Nephron progenitor cell (in vitro differentiated cells): ENCODE results near the gene SPTBN4.
A peak's percentile ranks its signal among the peaks of the same experiment; 100 is the strongest.

Experiments used
- DNase-seq: peaks from one replicate; pipeline ENCODE4 v3.0.0; 2021
- H3K27ac Mint-ChIP-seq: 2 replicates; pipeline ENCODE4 v1.8.0; 2021; ENCODE audit warnings: mild to moderate bottlenecking, moderate library complexity, mixed read lengths
- H3K27me3 Mint-ChIP-seq: 2 replicates; pipeline ENCODE4 v1.8.0; 2021; ENCODE audit warnings: mild to moderate bottlenecking, low read depth, mixed read lengths; ENCODE audit not compliant: poor library complexity
- H3K36me3 Mint-ChIP-seq: 2 replicates; pipeline ENCODE4 v1.8.0; 2021; ENCODE audit warnings: low read depth, mixed read lengths
- H3K4me1 Mint-ChIP-seq: 2 replicates; pipeline ENCODE4 v1.8.0; 2021; ENCODE audit warnings: mixed read lengths
- H3K4me3 Mint-ChIP-seq: 2 replicates; pipeline ENCODE4 v1.8.0; 2021; ENCODE audit warnings: mild to moderate bottlenecking, moderate library complexity, mixed read lengths
- H3K9me3 Mint-ChIP-seq: 2 replicates; pipeline ENCODE4 v1.8.0; 2021; ENCODE audit warnings: mild to moderate bottlenecking, moderate library complexity, mixed read lengths
- CTCF ChIP-seq: fragments of 200-600 bp; sonication (generic); IDR thresholded peaks from 2 replicates; pipeline ENCODE4 v1.5.0; 2021; ENCODE audit warnings: antibody characterized with exemption

SPTBN4 gene

GRCh38 chr19:40528533-40529092 is 61.8 kb downstream of the SPTBN4 start:
- H3K4me3 Mint-ChIP-seq: no peak overlapping the region
- H3K27me3 Mint-ChIP-seq: peaks cover 51% of the 10 kb centered on the region
- no peak overlapping the region for H3K27ac Mint-ChIP-seq

GRCh38 chr19:40529093-40529954 is 62.5 kb downstream of the SPTBN4 start:
- Mint-ChIP-seq H3K36me3 (no peaks in the 10 kb centered on the region), H3K4me3 (peak overlapping the region; percentile 79), H3K27me3 (peaks cover 53% of the 10 kb centered on the region), H3K4me1 (peaks cover 41% of the 10 kb centered on the region), H3K27ac (no peak overlapping the region), H3K9me3 (no peaks in the 10 kb centered on the region)
- TF ChIP-seq CTCF: peak; percentile 98
- DNase-seq: peak; percentile 91

More at GRCh38 chr19:40528533-40529092, 61.8 kb downstream of the SPTBN4 start:
- Mint-ChIP-seq H3K9me3 (no peaks in the 10 kb centered on the region), H3K4me1 (peaks cover 41% of the 10 kb centered on the region), H3K36me3 (no peaks in the 10 kb centered on the region)
- no peak for TF ChIP-seq CTCF
- DNase-seq: no peak

- peaks cover 49% of the 10 kb centered on the region for H3K27me3 Mint-ChIP-seq
- H3K36me3 Mint-ChIP-seq: no peaks in the 10 kb centered on the region
- H3K27ac Mint-ChIP-seq: no peak overlapping the region
- peak; percentile 92 for DNase-seq
- TF ChIP-seq CTCF: no peak
- peaks cover 41% of the 10 kb centered on the region for H3K4me1 Mint-ChIP-seq
- H3K4me3 Mint-ChIP-seq: peak overlapping the region; percentile 79
- no peaks in the 10 kb centered on the region for H3K9me3 Mint-ChIP-seq
These were observed 63.5 kb downstream of the SPTBN4 start for GRCh38 chr19:40530091-40530901.

GRCh38 chr19:40533508-40533907 is 66.7 kb downstream of the SPTBN4 start:
- H3K9me3 Mint-ChIP-seq: no peaks in the 10 kb centered on the region
- no peaks in the 10 kb centered on the region for H3K36me3 Mint-ChIP-seq
- TF ChIP-seq CTCF: no peak
- no peak overlapping the region for H3K4me3 Mint-ChIP-seq
- peaks cover 62% of the 10 kb centered on the region for H3K27me3 Mint-ChIP-seq
- peaks cover 22% of the 10 kb centered on the region for H3K4me1 Mint-ChIP-seq
- no peak for DNase-seq
- no peak overlapping the region for H3K27ac Mint-ChIP-seq

GRCh38 chr19:40534148-40534547 is 67.3 kb downstream of the SPTBN4 start:
- H3K27me3 Mint-ChIP-seq: peaks cover 64% of the 10 kb centered on the region
- TF ChIP-seq CTCF: no peak
- peaks cover 19% of the 10 kb centered on the region for H3K4me1 Mint-ChIP-seq
- no peak for DNase-seq
- no peaks in the 10 kb centered on the region for H3K9me3 Mint-ChIP-seq
- H3K27ac Mint-ChIP-seq: no peak overlapping the region
- no peaks in the 10 kb centered on the region for H3K36me3 Mint-ChIP-seq
- no peak overlapping the region for H3K4me3 Mint-ChIP-seq
